Esophagus muscularis mucosa (tissue), 3 donors: ENCODE measurements around the gene ABHD16A.

ENCODE experiments used
- CTCF ChIP-seq, 3 experiments: fragments of 200-600 bp in 2 of 3; fragments of 450-650 bp in 1 of 3; sonication (generic) in 2 of 3; IDR thresholded peaks; one replicate each; pipeline ENCODE4 v1.5.1; 2017 to 2019; ENCODE audit warnings: antibody characterized with exemption in 3 of 3, mild to moderate bottlenecking in 2 of 3, moderate library complexity in 1 of 3
- EP300 ChIP-seq: sonication (generic); formaldehyde crosslinking; IDR thresholded peaks from one replicate; pipeline ENCODE4 v1.6.1; 2017; ENCODE audit warnings: antibody characterized with exemption

- no peak for TF ChIP-seq CTCF (IDR thresholded peaks at IDR 0.05)
- TF ChIP-seq EP300 = no peak
Observed at GRCh38 chr6:31733734-31734133, 30.6 kb upstream of the ABHD16A start.
